HCEC 1CT (cell line): ENCODE measurements around the gene GOLGA6L7.
A peak's percentile ranks its signal among the peaks of the same experiment; 100 is the strongest.
"Not testable (repeated sequence)": the region's sequence is repeated elsewhere in the genome, so short reads cannot be mapped to it uniquely, and the experiment has no call there.

Experiments
- DNase-seq: peaks from one replicate; pipeline ENCODE4 v3.0.0-alpha.2; 2017

The GOLGA6L7 gene

DNA sequence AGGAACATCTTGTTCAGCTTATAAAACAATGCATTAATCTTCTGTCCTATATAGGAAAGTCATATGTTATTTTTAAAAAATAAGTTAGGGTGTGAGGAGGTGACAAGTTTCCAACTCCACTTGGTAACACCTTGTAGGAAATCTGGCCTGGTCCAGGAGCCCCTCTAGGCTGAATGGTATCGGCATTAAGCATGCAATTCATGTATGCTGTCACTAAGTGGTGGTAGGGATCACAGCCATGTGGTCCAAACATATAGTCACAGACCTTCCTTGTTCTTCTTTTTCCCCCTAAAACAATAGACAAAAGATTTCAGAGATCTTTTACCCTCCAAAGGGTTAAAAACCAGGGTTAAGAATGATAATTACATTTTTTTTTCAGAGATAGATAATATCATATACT lies 33.2 kb upstream of the GOLGA6L7 start:
- no peak for DNase-seq

DNA sequence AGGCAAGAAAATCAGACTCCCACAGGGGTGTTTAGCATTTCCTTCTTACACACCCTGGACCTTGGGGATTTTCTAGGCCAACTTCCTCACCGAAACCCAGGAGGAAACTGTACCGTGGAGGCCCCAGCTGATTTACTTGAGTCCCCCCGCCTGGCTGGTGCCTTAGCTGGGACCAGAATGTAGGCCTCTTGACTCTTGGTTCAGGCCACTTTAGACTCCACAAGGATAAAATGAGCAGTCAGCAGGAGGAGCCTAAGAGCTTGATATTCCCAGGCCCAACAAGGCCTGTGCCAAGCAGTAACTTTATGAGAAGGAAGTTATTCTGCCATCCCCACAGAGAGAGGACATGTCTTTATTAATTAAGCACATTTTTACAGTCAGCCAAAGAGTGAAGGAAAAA lies 32.7 kb upstream of the GOLGA6L7 start:
- peak; percentile 16 for DNase-seq

DNA sequence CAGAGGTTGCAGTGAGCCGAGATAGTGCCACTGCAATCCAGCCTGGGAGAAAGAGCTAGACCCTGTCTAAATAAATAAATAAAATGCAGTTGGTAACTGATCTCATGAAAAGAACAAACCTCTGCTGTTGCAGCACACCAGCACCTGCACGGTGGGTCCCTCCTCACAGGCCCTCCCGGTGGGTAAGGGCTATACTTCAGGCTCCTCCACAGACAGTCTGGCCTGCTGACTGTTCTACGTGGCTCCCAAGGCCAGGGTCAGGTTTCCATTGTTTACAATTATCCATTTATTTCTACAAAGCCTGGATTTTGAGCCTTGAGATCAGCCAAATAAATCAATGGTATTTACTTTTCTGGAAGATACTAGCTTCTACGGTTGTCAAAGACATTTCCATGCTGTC lies 32.2 kb upstream of the GOLGA6L7 start:
- no peak for DNase-seq

- DNase-seq, result no peak
Observed at GRCh38 chr15:28879551-28879950, 31.1 kb upstream of the GOLGA6L7 start.

DNA sequence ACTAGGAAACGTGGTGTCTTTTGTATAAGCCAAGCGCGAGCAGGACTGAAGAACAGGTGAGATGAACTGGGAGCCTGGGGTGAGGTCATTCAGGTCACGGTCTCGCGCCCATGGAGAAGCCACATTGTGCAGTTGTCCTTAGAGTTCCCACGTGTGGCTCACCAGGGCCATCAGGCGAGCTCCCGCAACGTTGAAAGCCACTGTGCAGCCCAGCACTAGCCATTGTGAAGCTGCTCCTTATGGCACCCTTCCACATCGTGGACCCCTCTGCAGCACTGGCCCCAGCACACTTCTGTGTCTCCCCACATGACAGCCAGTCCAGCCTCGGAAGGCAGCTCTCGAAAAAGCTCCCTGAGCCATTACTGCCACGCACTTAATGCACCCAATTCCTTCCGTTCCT lies 29.8 kb upstream of the GOLGA6L7 start:
- DNase-seq, result no peak

DNA sequence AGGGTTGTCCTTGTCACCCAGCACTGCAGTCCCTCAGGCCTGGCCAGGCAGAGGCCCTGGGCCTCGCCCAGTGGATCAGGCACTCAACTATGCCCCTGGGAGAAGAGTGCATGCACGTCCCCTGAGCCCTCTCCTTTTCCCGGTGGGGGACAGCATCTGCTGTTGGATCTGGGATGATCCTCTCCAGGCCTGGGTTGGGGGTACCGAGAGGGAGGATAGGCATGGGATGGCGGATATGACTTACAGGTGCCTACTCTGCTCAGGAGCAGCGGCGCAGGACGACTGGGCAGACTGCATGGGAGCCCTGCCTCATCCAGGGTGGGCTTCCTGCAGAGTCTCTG lies 28.4 kb upstream of the GOLGA6L7 start:
- no peak for DNase-seq

DNA sequence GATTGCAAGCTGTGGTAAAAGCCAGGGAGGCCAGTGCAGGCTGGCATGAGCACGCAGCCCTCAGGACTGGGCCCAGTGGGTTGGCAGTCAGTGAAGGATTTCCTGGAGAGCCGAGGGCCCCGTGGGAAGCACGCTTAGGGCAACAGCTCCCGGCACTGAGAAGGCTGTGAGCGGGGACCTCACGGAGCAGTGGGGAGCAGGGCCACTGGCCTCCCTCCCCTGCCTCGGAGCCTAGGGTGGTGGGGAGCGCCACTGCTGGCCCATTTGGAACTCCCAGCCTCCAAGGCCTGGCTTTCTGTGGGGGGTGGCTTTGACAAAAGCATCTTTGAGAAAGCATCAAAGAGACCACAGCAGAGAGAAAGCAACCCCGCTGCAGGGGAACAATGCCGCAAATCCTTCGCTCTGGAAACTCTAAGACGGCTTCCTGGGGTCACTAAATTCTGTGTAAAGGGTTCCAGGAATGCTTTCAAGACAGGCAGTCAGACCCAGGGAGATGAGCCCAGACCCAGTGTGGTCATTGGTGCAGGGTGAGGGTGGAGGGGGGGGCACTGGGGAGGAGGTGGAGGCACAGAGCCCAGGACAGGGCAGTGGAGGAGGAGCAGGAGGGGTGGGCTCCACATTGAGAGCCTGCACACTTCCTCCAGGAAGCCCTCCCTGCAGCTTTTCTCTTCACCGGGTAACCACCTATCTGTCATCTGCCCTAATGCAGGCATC lies 27.8 kb upstream of the GOLGA6L7 start:
- DNase-seq, result no peak

DNA sequence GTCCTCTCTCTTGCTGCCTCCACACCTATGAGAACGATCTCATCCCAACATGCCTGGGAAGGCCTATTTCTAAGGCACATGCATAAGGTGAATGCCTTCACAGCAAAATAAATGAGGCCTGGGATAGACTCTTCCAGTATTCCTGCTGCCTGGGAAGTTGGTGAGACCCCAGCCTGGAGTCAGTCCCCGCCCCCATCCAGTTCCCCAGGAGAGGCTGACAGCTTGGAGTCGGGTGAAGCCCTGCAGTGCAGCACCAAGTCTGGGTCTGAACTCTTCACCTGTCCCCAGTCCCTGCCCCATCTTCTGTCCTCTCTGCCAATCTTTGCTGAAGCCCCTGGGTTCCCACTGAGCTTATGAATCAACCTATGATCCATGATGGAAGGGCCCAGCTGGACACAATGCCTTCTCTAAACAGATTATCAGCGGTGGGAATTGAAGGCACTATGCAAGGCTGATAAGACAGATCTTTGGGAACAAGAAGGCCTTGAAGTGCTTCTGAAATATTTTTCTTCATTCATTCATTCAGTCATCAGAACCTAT lies 27.1 kb upstream of the GOLGA6L7 start:
- DNase-seq, result no peak

- no peak for DNase-seq
Observed at GRCh38 chr15:28873585-28874190, 25.2 kb upstream of the GOLGA6L7 start.

DNA sequence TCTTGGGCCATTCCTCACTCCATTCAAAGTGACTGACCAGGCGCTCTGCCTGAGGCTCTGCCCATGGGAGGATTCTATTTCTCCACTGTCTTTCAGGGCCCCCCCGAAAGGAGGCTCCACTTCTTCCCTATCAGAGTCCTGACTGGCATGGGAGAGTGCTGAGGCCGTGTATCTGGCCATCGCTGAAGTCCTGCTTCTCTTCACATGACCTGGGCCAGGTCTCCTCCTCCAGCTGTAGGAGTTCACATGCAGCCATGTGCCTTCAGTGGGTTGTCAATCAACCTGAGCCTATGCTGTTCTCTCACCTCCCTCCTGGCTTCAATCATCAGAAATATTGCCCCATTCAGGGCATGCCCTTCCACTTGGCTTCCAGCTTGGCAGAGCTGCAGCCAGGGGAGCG lies 24.6 kb upstream of the GOLGA6L7 start:
- no peak for DNase-seq

DNA sequence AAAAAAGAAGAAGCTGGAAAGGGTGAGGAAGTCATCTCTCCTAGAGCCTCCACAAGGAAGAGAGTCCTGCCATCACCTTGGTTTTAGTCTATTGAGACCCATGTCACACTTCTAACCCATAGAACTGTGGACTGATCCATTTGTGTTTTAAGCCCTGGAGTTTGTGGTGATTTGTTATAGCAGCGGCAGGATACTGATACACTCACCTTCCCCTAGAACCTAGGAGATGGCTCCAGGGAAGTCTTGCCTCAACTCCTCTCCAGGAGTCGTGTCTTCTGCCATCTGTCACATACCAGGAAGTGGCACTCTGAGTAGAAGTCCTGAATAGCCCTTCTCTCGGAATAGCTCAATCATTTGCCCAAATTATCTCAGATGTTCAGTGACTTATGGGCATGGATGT lies 22.7 kb upstream of the GOLGA6L7 start:
- no peak for DNase-seq

DNA sequence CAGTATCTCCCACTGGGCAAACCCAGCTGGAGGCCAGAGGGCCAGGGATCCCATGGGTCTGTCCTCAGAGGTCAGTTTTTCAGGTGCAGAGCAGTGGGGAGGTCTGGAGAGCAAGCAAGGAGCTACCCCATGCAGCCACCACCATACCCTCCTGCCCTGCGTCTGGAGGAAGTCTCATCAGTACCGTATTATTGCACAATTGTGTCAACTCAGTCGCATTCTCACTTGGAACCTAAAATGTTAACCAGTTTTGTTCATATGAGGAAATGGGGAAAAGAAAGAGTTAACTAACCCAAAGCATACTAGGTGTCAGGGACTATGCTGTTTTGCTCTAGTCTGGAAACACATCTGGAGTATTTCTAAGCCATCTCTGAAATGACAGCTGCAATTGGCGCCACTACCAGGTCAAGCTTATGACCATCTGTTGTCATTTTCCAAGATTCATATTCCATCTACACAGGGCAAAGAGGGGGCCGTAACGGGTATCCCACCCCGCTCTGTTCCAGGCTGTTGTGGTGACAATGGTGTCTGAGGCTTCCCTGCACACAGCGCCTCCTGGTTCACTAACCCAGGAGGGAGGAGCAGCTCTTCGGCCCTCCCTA lies 20.4 kb upstream of the GOLGA6L7 start:
- DNase-seq, result no peak

- DNase-seq, result not testable (repeated sequence)
Observed at GRCh38 chr15:28861589-28862293, 13.3 kb upstream of the GOLGA6L7 start.

DNA sequence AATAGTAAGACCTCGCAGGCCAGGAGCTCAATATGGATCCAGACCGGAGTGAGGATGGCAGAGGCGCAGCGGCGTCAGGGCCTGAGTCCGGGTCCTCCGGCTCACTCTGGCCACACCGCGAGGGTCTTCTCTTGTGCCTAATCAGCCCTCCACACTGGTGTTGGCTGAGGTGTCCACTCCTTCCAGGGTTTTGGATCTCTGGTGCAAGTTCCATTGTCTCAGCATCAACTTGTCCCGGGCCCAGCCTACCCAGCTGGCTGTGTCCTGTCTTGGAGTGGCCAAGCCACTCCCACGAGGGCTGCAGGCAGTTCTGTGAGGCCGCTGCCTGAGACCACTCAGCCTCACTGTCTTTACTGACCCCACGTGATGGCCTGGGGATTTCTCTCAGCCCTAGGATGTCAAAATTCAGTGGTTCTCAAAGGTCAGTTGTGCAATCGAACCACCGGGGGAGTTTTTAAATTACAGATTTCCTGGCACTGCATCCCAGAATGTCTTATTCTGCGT lies 12.6 kb upstream of the GOLGA6L7 start:
- DNase-seq, result no peak

DNA sequence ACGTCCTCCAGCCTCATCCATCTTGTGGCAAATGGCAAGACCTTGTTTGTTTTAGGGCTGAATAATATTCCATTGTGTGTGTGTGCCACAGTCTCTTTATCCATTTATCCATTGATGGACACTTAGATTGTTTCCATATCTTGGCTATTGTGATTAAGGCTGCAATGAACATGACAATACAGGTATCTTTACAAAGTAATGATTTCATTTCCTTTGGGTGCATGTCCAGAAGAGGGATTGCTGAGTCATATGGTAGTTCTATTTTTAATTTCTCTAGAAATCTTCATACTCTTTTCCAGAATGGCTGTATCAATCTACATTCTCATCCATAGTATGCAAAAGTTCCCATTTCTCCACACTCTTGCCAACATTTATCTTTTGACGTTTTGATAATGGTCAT lies 6.1 kb upstream of the GOLGA6L7 start:
- not testable (repeated sequence) for DNase-seq

DNA sequence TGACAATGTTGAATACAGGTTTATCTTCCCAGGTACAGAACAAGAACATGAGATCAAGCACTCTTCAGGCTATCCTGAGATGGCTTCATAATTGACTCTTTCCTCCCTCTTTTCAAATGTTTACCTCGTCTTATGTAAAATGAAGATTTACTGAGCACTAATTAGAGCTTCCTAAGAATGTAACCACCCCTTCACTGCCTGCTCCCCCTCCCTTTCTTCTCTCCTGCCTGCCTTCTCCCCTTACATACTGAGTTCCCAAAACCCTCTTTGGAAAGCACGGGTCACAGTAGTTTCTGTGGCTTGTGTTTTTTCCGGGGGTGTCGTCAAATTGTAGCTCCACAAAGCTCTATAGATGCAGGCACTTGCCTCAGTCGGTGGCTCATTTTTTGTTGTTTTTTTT lies 5.2 kb upstream of the GOLGA6L7 start:
- DNase-seq, result not testable (repeated sequence)

DNA sequence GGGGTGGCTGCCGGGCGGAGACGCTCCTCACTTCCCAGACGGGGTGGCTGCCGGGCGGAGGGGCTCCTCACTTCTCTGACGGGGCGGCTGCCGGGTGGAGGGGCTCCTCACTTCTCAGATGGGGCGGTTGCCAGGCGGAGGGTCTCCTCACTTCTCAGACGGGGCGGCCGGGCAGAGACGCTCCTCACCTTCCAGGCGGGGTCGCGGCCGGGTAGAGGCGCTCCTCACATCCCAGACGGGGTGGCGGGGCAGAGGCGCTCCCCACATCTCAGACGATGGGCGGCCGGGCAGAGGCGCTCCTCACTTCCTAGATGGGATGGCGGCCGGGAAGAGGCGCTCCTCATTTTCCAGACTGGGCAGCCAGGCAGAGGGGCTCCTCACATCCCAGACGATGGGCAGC lies 1.3 kb upstream of the GOLGA6L7 start:
- not testable (repeated sequence) for DNase-seq

- DNase-seq, result not testable (repeated sequence)
Observed at GRCh38 chr15:28849271-28849670, 827 bp upstream of the GOLGA6L7 start.

DNA sequence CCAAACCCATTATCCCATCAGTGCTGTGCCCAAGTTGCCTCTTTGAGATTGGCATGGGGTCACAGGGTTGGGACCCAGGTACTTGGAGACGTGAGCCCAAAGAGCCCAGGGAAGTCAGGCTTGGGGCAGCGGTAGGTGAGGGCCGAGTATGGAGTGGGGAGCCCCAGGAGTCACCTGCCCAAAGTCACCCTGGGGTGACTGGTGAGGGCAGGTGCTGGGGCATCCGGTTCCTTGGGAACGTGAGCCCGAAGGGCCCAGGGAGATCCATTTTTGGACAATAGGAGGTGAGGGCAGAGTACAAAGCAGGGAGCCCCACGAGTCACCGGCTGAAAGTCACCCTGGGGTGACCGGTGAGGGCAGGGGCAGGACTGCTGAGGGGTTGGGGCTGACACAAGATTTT lies 485 bp downstream of the GOLGA6L7 start:
- not testable (repeated sequence) for DNase-seq

- not testable (repeated sequence) for DNase-seq
Observed at GRCh38 chr15:28847247-28847646, 1.2 kb downstream of the GOLGA6L7 start.

DNA sequence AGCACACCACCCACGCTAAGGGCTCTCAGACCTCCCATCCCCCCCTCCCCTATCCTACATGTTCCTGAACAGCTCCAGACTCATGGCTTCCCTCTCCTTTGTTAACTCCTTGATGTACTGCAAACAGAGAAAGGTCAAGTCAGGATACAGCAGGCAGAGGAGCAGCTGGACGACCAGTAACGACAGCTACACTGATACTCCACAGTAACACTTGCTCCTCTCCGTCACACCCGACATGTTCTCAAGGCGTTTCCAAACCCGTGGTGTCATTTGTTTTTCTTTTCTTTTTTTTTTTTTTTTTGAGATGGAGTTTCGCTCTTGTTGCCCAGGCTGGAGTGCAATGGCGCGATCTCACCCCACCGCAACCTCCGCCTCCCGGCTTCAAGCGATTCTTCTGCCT lies 4.3 kb downstream of the GOLGA6L7 start:
- DNase-seq, result not testable (repeated sequence)

- DNase-seq, result not testable (repeated sequence)
Observed at GRCh38 chr15:28843520-28843919, 4.9 kb downstream of the GOLGA6L7 start.

DNA sequence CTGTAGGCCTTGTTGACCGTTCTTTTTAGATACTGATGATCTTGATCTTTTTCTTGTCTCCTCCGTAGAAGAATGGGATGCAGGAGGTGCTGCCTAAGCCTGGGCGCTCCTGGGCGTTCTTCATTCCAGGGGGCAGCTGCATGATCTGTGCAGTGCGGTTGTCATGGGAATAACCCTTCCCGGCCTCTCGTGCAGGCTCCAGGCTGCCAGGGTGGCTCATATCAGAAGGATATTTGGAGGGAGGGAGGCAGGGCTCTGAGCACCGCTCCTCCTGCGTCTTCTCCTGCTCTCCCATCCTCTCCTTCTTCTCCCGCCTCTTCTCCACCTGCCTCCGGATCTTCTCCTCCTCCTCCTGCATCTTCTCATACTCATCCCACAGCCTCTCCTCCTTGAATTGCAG lies 6.2 kb downstream of the GOLGA6L7 start:
- DNase-seq, result not testable (repeated sequence)
